Activated naive CD8-positive, alpha-beta T cell treated with anti-CD3 and anti-CD28 coated beads, Interleukin-2, amount 50 U/mL, for 16 hours (primary cell): Measurements from ENCODE around the gene ZFP57.

Experiments
- DNase-seq: peaks from one replicate; pipeline ENCODE4 v3.0.0-alpha.2; 2020; ENCODE audit warnings: low read depth, low spot score

Gene ZFP57

GRCh38 chr6:29626948-29627754, 53.8 kb downstream of the ZFP57 start:
- DNase-seq: no peak

- no peak for DNase-seq
Observed at GRCh38 chr6:29625337-29625930, 55.5 kb downstream of the ZFP57 start.

- DNase-seq: no peak
Observed at GRCh38 chr6:29624520-29624961, 56.4 kb downstream of the ZFP57 start.
